ENCODE measurements around the gene KEAP1. TPM values are rescaled to one million over a fixed set of nuclear protein-coding genes. Genes with fewer than 3 reads are reported as not detected.

Gene KEAP1
- total RNA-seq, 1 donor, result 77.1 TPM

- peaks cover 5% of the 10 kb centered on the region for H4K20me1 ChIP-seq (ENCODE audit: insufficient read depth, low read length)
- H3K27me3 ChIP-seq (ENCODE audit: insufficient read depth, low read length), result no peaks in the 10 kb centered on the region
- H2AFZ ChIP-seq (ENCODE audit: low read length), result peak overlapping the region; percentile 84
- peaks cover 12% of the 10 kb centered on the region for H3K4me1 ChIP-seq (ENCODE audit: insufficient read depth, low read length)
- TF ChIP-seq, protein P1, sequence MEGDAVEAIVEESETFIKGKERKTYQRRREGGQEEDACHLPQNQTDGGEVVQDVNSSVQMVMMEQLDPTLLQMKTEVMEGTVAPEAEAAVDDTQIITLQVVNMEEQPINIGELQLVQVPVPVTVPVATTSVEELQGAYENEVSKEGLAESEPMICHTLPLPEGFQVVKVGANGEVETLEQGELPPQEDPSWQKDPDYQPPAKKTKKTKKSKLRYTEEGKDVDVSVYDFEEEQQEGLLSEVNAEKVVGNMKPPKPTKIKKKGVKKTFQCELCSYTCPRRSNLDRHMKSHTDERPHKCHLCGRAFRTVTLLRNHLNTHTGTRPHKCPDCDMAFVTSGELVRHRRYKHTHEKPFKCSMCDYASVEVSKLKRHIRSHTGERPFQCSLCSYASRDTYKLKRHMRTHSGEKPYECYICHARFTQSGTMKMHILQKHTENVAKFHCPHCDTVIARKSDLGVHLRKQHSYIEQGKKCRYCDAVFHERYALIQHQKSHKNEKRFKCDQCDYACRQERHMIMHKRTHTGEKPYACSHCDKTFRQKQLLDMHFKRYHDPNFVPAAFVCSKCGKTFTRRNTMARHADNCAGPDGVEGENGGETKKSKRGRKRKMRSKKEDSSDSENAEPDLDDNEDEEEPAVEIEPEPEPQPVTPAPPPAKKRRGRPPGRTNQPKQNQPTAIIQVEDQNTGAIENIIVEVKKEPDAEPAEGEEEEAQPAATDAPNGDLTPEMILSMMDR (IDR thresholded peaks at IDR 0.05; ENCODE audit: extremely low read depth, low read depth, low read length), result no peak
- H3K27ac ChIP-seq (ENCODE audit: low read depth, low read length), result peak overlapping the region; percentile 93
- no peaks in the 10 kb centered on the region for H3K9me3 ChIP-seq (ENCODE audit: low read depth, low read length)
- peak overlapping the region; percentile 79 for H3K4me2 ChIP-seq (ENCODE audit: insufficient read depth, low read length)
- H3K79me2 ChIP-seq (ENCODE audit: insufficient read depth, low read length), result peaks cover 40% of the 10 kb centered on the region
- H3K36me3 ChIP-seq (ENCODE audit: insufficient read depth, low read length), result peaks cover 9% of the 10 kb centered on the region
- peak; percentile 100 for DNase-seq (ENCODE audit: insufficient read length, low spot score, missing footprints)
- H3K4me3 ChIP-seq (ENCODE audit: insufficient read depth, low read length), result peak overlapping the region; percentile 95
Observed at GRCh38 chr19:10502524-10503001, 593 bp downstream of the KEAP1 start.

GRCh38 chr19:10501971-10502523 is 1.1 kb downstream of the KEAP1 start:
- H3K4me2 ChIP-seq (ENCODE audit: insufficient read depth, low read length), result peak overlapping the region; percentile 79
- peak overlapping the region; percentile 84 for H2AFZ ChIP-seq (ENCODE audit: low read length)
- no peaks in the 10 kb centered on the region for H3K27me3 ChIP-seq (ENCODE audit: insufficient read depth, low read length)
- H3K27ac ChIP-seq (ENCODE audit: low read depth, low read length), result peak overlapping the region; percentile 93
- H3K36me3 ChIP-seq (ENCODE audit: insufficient read depth, low read length), result peaks cover 14% of the 10 kb centered on the region
- peaks cover 8% of the 10 kb centered on the region for H4K20me1 ChIP-seq (ENCODE audit: insufficient read depth, low read length)
- H3K9me3 ChIP-seq (ENCODE audit: low read depth, low read length), result no peaks in the 10 kb centered on the region
- peaks cover 12% of the 10 kb centered on the region for H3K4me1 ChIP-seq (ENCODE audit: insufficient read depth, low read length)
- DNase-seq (ENCODE audit: insufficient read length, low spot score, missing footprints), result peak; percentile 94
- TF ChIP-seq, protein P1 (IDR thresholded peaks at IDR 0.05; ENCODE audit: extremely low read depth, low read depth, low read length), result no peak
- H3K4me3 ChIP-seq (ENCODE audit: insufficient read depth, low read length), result peak overlapping the region; percentile 95
- H3K79me2 ChIP-seq (ENCODE audit: insufficient read depth, low read length), result peaks cover 45% of the 10 kb centered on the region

DNA sequence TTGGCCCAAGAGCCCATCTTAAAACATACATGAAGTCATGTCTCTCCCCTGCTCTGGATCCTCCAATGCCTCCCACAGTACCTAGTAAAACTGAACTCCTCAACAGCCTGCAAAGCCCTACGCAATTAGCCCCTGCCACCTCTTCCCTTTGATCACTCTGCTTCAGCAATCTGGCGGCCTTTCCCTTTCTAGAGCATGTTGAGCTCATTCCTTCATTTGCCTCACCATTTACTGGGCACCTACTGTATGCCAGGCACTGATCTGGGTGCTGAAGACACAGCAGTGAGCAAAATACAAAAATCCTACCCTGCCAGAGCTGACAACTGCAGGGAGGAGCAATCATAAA is 2.9 kb downstream of the KEAP1 start:
- Histone ChIP-seq H3K4me2 (ENCODE audit: insufficient read depth, low read length) (no peak overlapping the region), H4K20me1 (ENCODE audit: insufficient read depth, low read length) (peaks cover 8% of the 10 kb centered on the region), H3K27me3 (ENCODE audit: insufficient read depth, low read length) (no peaks in the 10 kb centered on the region), H3K4me3 (ENCODE audit: insufficient read depth, low read length) (no peak overlapping the region), H3K36me3 (ENCODE audit: insufficient read depth, low read length) (peaks cover 15% of the 10 kb centered on the region), H3K27ac (ENCODE audit: low read depth, low read length) (no peak overlapping the region), H3K79me2 (ENCODE audit: insufficient read depth, low read length) (peaks cover 63% of the 10 kb centered on the region), H2AFZ (ENCODE audit: low read length) (no peak overlapping the region), H3K4me1 (ENCODE audit: insufficient read depth, low read length) (peaks cover 12% of the 10 kb centered on the region), H3K9me3 (ENCODE audit: low read depth, low read length) (no peaks in the 10 kb centered on the region)
- TF ChIP-seq, protein P1 (IDR thresholded peaks at IDR 0.05; ENCODE audit: extremely low read depth, low read depth, low read length), result no peak
- no peak for DNase-seq (ENCODE audit: insufficient read length, low spot score, missing footprints)

GRCh38 chr19:10499550-10500246 is 3.5 kb downstream of the KEAP1 start:
- Histone ChIP-seq H3K4me3 (ENCODE audit: insufficient read depth, low read length) (no peak overlapping the region), H4K20me1 (ENCODE audit: insufficient read depth, low read length) (peaks cover 8% of the 10 kb centered on the region), H3K27ac (ENCODE audit: low read depth, low read length) (no peak overlapping the region), H3K4me1 (ENCODE audit: insufficient read depth, low read length) (peaks cover 12% of the 10 kb centered on the region), H3K36me3 (ENCODE audit: insufficient read depth, low read length) (peaks cover 20% of the 10 kb centered on the region), H3K4me2 (ENCODE audit: insufficient read depth, low read length) (no peak overlapping the region), H3K9me3 (ENCODE audit: low read depth, low read length) (no peaks in the 10 kb centered on the region), H3K79me2 (ENCODE audit: insufficient read depth, low read length) (peaks cover 68% of the 10 kb centered on the region), H2AFZ (ENCODE audit: low read length) (no peak overlapping the region), H3K27me3 (ENCODE audit: insufficient read depth, low read length) (no peaks in the 10 kb centered on the region)
- TF ChIP-seq, protein P1 (IDR thresholded peaks at IDR 0.05; ENCODE audit: extremely low read depth, low read depth, low read length), result no peak
- peak; percentile 72 for DNase-seq (ENCODE audit: insufficient read length, low spot score, missing footprints)

Measured in osteoblast (primary cell).